Stimulated activated effector memory CD8-positive, alpha-beta T cell treated with anti-CD3 and anti-CD28 coated beads, Interleukin-12 subunit alpha, Interleukin-12 subunit beta, amount 100 ng/mL, for 72 hours (primary cell): ENCODE measurements around the gene ZNF442.
"Not testable (repeated sequence)": the region's sequence is repeated elsewhere in the genome, so short reads cannot be mapped to it uniquely, and the experiment has no call there.

ENCODE experiments used
- ATAC-seq: fragments of 150-1000 bp; cut with Tn5 transposase; 2 replicates; pipeline ENCODE4 v1.10.0; 2021
- DNase-seq, 2 donors: peaks; one replicate each; pipeline ENCODE4 v3.0.0; 2021 to 2022; ENCODE audit warnings: low spot score in 2 of 2
- H3K27ac Mint-ChIP-seq: one replicate; pipeline ENCODE4 v1.8.0; 2022; ENCODE audit warnings: mild to moderate bottlenecking, mixed read lengths
- H3K36me3 Mint-ChIP-seq: one replicate; pipeline ENCODE4 v1.8.0; 2022; ENCODE audit warnings: mild to moderate bottlenecking, mixed read lengths
- H3K4me1 Mint-ChIP-seq: one replicate; pipeline ENCODE4 v1.8.0; 2022; ENCODE audit warnings: mixed read lengths
- H3K4me3 Mint-ChIP-seq: one replicate; pipeline ENCODE4 v1.8.0; 2022; ENCODE audit warnings: mild to moderate bottlenecking, mixed read lengths
- H3K9me3 Mint-ChIP-seq: one replicate; pipeline ENCODE4 v1.8.0; 2022; ENCODE audit warnings: mixed read lengths

Gene ZNF442

DNA sequence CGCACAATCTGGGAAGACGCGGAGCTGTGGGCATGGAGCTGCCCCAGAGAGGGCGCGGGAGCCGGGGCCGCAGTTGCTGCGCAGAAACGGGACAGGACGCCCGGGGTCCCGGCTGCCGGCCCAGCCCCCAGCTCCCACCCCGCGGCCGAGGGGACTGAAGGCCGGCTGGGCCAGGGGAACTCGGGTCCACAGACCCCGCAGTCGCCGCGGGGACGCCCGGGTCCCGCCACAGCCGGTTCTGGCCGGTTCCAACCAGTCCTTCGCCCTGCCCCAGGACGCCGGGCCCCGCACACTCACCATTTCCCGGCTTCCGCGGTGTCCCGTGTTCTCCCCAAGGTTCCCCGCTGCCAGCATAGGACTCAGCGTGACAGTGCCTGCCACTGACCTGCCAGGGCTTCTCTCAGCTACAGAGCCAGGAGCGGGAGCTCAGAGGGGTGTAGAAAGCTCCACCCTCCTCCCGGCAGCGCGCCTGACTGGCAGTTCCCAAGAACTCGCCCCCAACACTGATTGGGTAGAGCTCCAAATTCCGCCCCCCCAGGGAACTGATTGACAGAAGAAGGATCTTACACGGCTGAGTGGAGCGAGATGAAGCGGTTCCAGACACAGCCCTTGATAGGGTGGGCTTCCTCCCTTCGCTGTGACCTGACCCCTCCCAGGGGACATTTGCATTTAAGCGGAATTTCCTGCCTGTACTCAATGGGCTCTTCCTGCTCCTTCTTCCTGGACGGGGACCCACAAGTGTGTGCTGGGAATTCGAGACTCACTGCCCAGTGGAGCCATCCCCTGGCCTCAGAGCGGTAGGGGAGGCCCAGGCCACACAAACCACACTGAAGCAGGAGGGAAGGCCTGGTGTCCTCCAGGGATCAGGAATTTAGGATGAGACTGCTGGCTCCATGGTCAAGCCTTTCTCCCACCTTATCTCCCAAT, at the start of gene ZNF442:
TSS of gene ZNF442 (minus strand) at position 448 of the 927 bp plus-strand sequence. CDS start 2,052 bp downstream, outside the sequence.
- Mint-ChIP-seq H3K4me1 (peaks cover 25% of the 10 kb centered on the region), H3K9me3 (peaks cover 3% of the 10 kb centered on the region), H3K27ac (peak within 1 kb of the TSS; percentile 86), H3K4me3 (peak within 1 kb of the TSS; percentile 87), H3K36me3 (no peaks in the 10 kb centered on the region)
- peak; percentile 99 for ATAC-seq
- peak; percentile 43 to 87 for DNase-seq

GRCh38 chr19:12411893-12412292, 46.4 kb upstream of the ZNF442 start:
- H3K9me3 Mint-ChIP-seq: peaks cover 5% of the 10 kb centered on the region
- no peak overlapping the region for H3K27ac Mint-ChIP-seq
- H3K36me3 Mint-ChIP-seq: no peaks in the 10 kb centered on the region
- DNase-seq: no peak
- no peaks in the 10 kb centered on the region for H3K4me1 Mint-ChIP-seq
- ATAC-seq: no peak
- no peak overlapping the region for H3K4me3 Mint-ChIP-seq

- peaks cover 4% of the 10 kb centered on the region for H3K9me3 Mint-ChIP-seq
- peaks cover 6% of the 10 kb centered on the region for H3K36me3 Mint-ChIP-seq
- ATAC-seq: peak; percentile 98
- H3K27ac Mint-ChIP-seq: peak within 1 kb of the TSS; percentile 74
- peak; percentile 65 to 90 for DNase-seq
- peaks cover 5% of the 10 kb centered on the region for H3K4me1 Mint-ChIP-seq
- H3K4me3 Mint-ChIP-seq: peak within 1 kb of the TSS; percentile 87
Measured at GRCh38 chr19:12400633-12401502, 35.4 kb upstream of the ZNF442 start, which contains the start of gene ZNF799. TSS of gene ZNF799 (minus strand) at chr19:12401271. CDS start at chr19:12401070, 201 bp downstream.

GRCh38 chr19:12399901-12400632, 34.6 kb upstream of the ZNF442 start:
- ATAC-seq: peak; percentile 58
- peak; percentile 2 to 58 for DNase-seq
- H3K4me1 Mint-ChIP-seq, H3K36me3 Mint-ChIP-seq, H3K9me3 Mint-ChIP-seq: not testable (repeated sequence)
- H3K27ac Mint-ChIP-seq: peak overlapping the region; percentile 48
- H3K4me3 Mint-ChIP-seq: peak overlapping the region; percentile 87

GRCh38 chr19:12391148-12391547, 25.7 kb upstream of the ZNF442 start:
- not testable (repeated sequence) for ATAC-seq, H3K27ac Mint-ChIP-seq, H3K4me1 Mint-ChIP-seq, H3K4me3 Mint-ChIP-seq, DNase-seq
- peaks cover 15% of the 10 kb centered on the region for H3K36me3 Mint-ChIP-seq
- H3K9me3 Mint-ChIP-seq: peaks cover 23% of the 10 kb centered on the region

- DNase-seq, H3K4me3 Mint-ChIP-seq, H3K9me3 Mint-ChIP-seq, H3K27ac Mint-ChIP-seq, H3K36me3 Mint-ChIP-seq, H3K4me1 Mint-ChIP-seq, ATAC-seq: not testable (repeated sequence)
Measured at GRCh38 chr19:12386365-12386764, 20.9 kb upstream of the ZNF442 start.

DNA sequence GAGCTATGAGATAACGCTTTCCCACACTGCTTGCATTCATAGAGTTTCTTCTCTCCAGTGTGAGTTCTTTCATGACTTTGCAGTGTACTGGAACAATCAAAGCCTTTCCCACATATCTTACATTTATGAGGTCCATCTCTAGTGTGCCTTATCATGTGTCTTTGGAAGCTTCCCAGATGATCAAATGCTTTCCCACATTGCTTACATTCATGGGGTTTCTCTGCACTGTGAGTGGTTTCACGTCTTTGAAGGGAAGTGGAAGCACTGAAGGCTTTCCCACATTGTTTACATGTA, 14.9 kb upstream of the ZNF442 start:
- no peak overlapping the region for H3K27ac Mint-ChIP-seq
- H3K9me3 Mint-ChIP-seq: peaks cover 32% of the 10 kb centered on the region
- ATAC-seq (no peak), DNase-seq (no peak)
- no peak overlapping the region for H3K4me3 Mint-ChIP-seq
- no peaks in the 10 kb centered on the region for H3K36me3 Mint-ChIP-seq
- no peaks in the 10 kb centered on the region for H3K4me1 Mint-ChIP-seq

- DNase-seq (no peak), ATAC-seq (no peak)
- Mint-ChIP-seq H3K4me1 (no peaks in the 10 kb centered on the region), H3K9me3 (peaks cover 32% of the 10 kb centered on the region), H3K27ac (no peak overlapping the region), H3K4me3 (no peak overlapping the region), H3K36me3 (no peaks in the 10 kb centered on the region)
Measured at GRCh38 chr19:12379732-12380443, 14.4 kb upstream of the ZNF442 start.

DNA sequence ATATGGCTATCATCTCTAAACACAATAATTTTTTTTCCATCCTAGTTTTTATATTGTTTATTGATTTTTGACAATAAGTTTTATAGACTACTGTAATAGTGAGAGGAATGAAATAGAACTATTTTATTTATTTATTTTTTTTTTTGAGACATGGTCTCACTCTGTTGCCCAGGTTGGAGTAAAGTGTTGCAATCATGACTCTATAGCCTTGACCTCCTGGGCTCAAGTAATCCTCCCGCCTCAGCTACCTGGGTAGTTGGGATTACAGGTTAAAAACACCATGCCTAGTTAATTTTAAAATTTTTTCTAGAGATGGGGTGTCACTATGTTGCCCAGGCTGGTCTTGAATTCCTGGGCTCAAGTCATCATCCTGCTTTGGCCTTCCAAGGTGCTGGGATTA, 8.5 kb upstream of the ZNF442 start:
- no peak overlapping the region for H3K4me3 Mint-ChIP-seq
- DNase-seq: no peak
- ATAC-seq: no peak
- no peaks in the 10 kb centered on the region for H3K4me1 Mint-ChIP-seq
- H3K36me3 Mint-ChIP-seq: no peaks in the 10 kb centered on the region
- H3K27ac Mint-ChIP-seq: no peak overlapping the region
- H3K9me3 Mint-ChIP-seq: peaks cover 15% of the 10 kb centered on the region

DNA sequence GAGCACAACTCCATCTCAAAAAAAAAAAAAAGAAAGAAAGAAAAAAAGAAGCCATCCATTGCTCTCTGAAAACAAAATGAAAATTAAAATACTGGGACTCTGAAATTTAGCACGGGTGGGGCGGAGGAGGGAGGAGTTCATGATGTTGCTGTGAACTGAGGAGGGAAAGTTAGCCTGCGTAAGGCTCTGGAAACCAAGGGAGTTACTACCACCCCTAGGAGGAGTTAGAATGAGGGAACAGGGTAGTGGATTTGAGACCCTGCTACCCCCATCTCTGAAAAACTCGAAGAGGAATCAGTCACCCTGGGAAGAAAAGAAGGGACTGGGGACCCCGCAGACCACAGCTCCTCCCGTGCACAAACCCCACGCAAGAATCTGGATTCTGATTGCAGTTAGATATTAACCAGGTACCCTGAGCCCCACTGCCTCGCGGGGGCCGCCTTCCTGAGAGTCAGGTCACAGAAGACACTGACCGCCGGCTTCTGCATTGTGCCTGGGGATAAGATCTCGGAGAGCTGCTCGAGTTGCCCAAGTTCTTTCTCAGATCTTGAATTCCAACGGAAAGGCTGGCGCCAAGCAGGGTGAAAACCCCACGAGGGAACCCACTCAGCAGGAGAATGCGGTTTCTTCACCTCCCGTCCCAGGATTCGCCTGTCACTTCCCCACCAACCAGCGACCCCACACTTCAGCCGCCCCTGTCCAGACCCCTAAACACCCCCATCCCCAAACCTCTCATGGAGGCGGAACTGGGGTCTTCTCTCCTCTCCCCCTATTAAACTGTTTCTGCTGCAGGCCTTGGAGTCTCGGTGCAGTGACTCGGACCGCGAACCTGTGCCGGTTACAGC, 870 bp downstream of the ZNF442 start:
- Mint-ChIP-seq H3K36me3 (no peaks in the 10 kb centered on the region), H3K9me3 (peaks cover 3% of the 10 kb centered on the region), H3K4me3 (peak overlapping the region; percentile 87), H3K27ac (no peak overlapping the region), H3K4me1 (peaks cover 25% of the 10 kb centered on the region)
- DNase-seq (peak in 1 of 2 donors; percentile 47), ATAC-seq (no peak)

- H3K36me3 Mint-ChIP-seq, H3K27ac Mint-ChIP-seq, H3K9me3 Mint-ChIP-seq, DNase-seq, ATAC-seq, H3K4me3 Mint-ChIP-seq: not testable (repeated sequence)
- peaks cover 25% of the 10 kb centered on the region for H3K4me1 Mint-ChIP-seq
Measured at GRCh38 chr19:12362236-12362635, 3.2 kb downstream of the ZNF442 start.

DNA sequence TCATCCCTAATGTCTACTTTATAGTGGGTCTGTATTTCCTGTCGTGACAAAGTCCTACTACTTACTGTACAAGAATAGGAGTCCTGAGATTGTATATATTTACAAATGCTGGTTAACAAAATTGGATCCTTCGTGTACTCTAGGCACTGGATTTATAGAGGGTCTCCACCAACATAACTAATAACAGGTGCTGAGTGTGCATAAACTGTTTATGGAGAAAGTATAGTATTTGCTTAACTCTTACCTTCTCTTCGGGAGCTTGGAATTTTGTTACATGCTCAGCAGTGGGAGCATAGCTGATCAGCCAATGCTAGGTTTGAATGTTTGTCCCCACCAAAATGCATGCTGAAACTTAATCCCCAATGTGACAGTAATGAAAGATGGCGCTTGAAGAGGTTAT, 12.1 kb downstream of the ZNF442 start:
- ATAC-seq (no peak), DNase-seq (no peak)
- H3K27ac Mint-ChIP-seq: no peak overlapping the region
- H3K4me1 Mint-ChIP-seq: no peaks in the 10 kb centered on the region
- H3K4me3 Mint-ChIP-seq: no peak overlapping the region
- no peaks in the 10 kb centered on the region for H3K36me3 Mint-ChIP-seq
- H3K9me3 Mint-ChIP-seq: peaks cover 29% of the 10 kb centered on the region

GRCh38 chr19:12350890-12351197, 14.6 kb downstream of the ZNF442 start:
- no peak for ATAC-seq
- peaks cover 29% of the 10 kb centered on the region for H3K9me3 Mint-ChIP-seq
- H3K36me3 Mint-ChIP-seq: no peaks in the 10 kb centered on the region

More at GRCh38 chr19:12350890-12351197, 14.6 kb downstream of the ZNF442 start:
- no peak overlapping the region for H3K4me3 Mint-ChIP-seq
- H3K4me1 Mint-ChIP-seq: no peaks in the 10 kb centered on the region
- no peak for DNase-seq
- H3K27ac Mint-ChIP-seq: no peak overlapping the region
